Measurements from ENCODE around the gene AR.

Gene AR

DNA sequence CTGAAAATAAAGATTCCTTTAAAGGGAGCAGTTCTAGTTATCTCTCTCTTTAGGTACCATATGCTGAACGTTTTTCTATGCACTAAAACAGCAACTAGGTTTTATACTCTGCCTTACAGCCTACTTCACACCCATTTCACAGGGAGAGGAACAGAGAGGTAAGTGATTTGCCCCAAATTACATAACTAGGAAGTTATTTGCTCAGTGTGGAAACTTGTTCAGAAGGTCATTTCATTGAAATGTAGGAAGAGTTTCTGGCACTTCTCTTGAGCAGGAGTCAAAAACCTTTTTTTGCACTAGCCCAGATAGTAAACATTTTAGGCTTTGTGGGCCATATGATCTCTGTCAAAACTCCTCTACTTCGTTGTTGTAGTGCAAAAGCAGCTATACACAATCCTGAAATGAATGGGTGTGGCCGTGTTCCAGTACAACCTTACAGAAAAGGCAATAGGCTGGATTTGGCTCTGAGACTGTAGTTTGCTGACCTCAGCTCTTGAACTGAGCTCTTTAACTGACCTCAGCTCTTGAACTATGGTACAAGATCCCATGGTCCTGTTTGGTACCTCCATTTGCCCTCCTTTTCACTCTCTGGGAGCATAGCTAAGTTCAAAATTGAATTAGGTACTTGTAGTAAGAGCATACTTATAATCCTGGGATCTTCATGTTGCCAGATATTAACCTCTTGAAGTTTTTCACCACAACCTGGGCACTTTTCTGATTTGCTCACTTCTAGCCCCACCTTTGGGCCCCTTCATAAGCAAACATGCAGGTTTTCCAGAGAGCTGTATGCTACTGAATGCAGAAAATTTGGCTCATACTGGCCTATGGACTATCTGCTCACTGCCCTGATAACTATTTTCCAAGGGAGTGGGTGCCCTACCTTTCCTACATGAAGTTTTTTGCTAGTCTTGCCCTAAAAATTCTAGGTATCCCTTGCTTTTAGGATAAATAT is 53.3 kb downstream of the AR start:
- no peak overlapping the region for H3K27ac Mint-ChIP-seq
- intact Hi-C loops (cut with micrococcal nuclease): no loop called here
- H3K27me3 Mint-ChIP-seq: no peaks in the 10 kb centered on the region
- H3K4me1 Mint-ChIP-seq (ENCODE audit: low read depth): no peaks in the 10 kb centered on the region
- no peaks in the 10 kb centered on the region for H3K9me3 Mint-ChIP-seq
- H3K36me3 Mint-ChIP-seq (ENCODE audit: low read depth): no peaks in the 10 kb centered on the region
- H3K4me3 Mint-ChIP-seq: no peak overlapping the region

DNA sequence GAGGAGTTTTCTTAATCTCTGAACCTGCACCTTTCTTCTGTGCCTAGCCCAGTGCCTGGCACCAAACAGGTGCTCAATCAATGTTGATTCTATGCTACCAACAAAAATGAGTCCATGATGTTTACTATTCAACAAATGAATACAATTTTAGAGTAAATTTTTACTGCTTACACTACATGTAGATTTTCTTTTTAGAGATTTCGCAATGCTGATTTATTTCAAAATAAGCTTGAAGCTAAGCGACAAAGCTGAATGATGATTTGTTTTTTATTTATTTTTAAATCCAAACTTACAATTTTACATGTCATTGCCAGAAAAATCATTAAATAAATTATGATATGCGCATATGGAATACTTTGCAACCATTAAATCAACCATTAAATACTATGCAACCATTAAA is 55.7 kb downstream of the AR start:
- H3K36me3 Mint-ChIP-seq (ENCODE audit: low read depth): no peaks in the 10 kb centered on the region
- intact Hi-C loops (cut with micrococcal nuclease): no loop called here
- H3K27me3 Mint-ChIP-seq: no peaks in the 10 kb centered on the region
- no peak overlapping the region for H3K4me3 Mint-ChIP-seq
- H3K27ac Mint-ChIP-seq: no peak overlapping the region
- no peaks in the 10 kb centered on the region for H3K4me1 Mint-ChIP-seq (ENCODE audit: low read depth)
- H3K9me3 Mint-ChIP-seq: no peaks in the 10 kb centered on the region

GRCh38 chrX:67601771-67602170 is 58.0 kb downstream of the AR start:
- intact Hi-C loops (cut with micrococcal nuclease): no loop called here
- Mint-ChIP-seq H3K4me1 (ENCODE audit: low read depth) (no peaks in the 10 kb centered on the region), H3K27ac (no peak overlapping the region)

GRCh38 chrX:67604979-67605703 is 61.3 kb downstream of the AR start:
- Mint-ChIP-seq H3K4me1 (ENCODE audit: low read depth) (no peaks in the 10 kb centered on the region), H3K9me3 (no peaks in the 10 kb centered on the region), H3K36me3 (ENCODE audit: low read depth) (no peaks in the 10 kb centered on the region), H3K4me3 (no peak overlapping the region), H3K27ac (no peak overlapping the region), H3K27me3 (no peaks in the 10 kb centered on the region)
- intact Hi-C loops (cut with micrococcal nuclease): no loop called here

More at GRCh38 chrX:67601771-67602170, 58.0 kb downstream of the AR start:
- Mint-ChIP-seq H3K27me3 (no peaks in the 10 kb centered on the region), H3K9me3 (no peaks in the 10 kb centered on the region), H3K4me3 (no peak overlapping the region), H3K36me3 (ENCODE audit: low read depth) (no peaks in the 10 kb centered on the region)

GRCh38 chrX:67607466-67607865 is 63.6 kb downstream of the AR start:
- no peak overlapping the region for H3K4me3 Mint-ChIP-seq
- no peaks in the 10 kb centered on the region for H3K9me3 Mint-ChIP-seq

DNA sequence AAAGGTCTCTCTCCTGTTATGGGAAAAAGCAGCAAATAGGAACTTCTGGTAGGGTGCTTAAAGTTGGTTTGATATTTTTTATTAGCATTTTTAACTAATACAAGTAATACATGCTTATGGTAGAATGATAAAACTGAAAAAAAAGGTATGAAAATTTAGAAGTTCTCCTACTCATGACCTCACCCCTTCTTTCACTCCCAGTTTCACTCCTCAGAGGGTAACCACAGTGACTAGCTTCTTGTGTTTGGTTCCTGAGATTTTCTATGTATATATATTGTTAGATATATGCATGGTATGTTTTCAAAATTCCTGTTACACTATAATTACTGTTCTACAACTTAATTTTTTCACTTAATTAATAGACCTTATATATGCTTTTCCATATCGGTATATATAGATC is 66.5 kb downstream of the AR start:
- intact Hi-C loops (cut with micrococcal nuclease): no loop called here
- Mint-ChIP-seq H3K27me3 (no peaks in the 10 kb centered on the region), H3K4me1 (ENCODE audit: low read depth) (no peaks in the 10 kb centered on the region), H3K36me3 (ENCODE audit: low read depth) (no peaks in the 10 kb centered on the region), H3K4me3 (no peak overlapping the region), H3K9me3 (peaks cover 8% of the 10 kb centered on the region), H3K27ac (no peak overlapping the region)

More at GRCh38 chrX:67607466-67607865, 63.6 kb downstream of the AR start:
- Mint-ChIP-seq H3K27me3 (no peaks in the 10 kb centered on the region), H3K36me3 (ENCODE audit: low read depth) (no peaks in the 10 kb centered on the region), H3K27ac (no peak overlapping the region), H3K4me1 (ENCODE audit: low read depth) (no peaks in the 10 kb centered on the region)
- intact Hi-C loops (cut with micrococcal nuclease): no loop called here

- no peak overlapping the region for H3K4me3 Mint-ChIP-seq
- H3K27me3 Mint-ChIP-seq: no peaks in the 10 kb centered on the region
- H3K36me3 Mint-ChIP-seq (ENCODE audit: low read depth): no peaks in the 10 kb centered on the region
- no peaks in the 10 kb centered on the region for H3K4me1 Mint-ChIP-seq (ENCODE audit: low read depth)
- intact Hi-C loops (cut with micrococcal nuclease): no loop called here
- H3K9me3 Mint-ChIP-seq: peaks cover 8% of the 10 kb centered on the region
- no peak overlapping the region for H3K27ac Mint-ChIP-seq
Observed at GRCh38 chrX:67612231-67612630, 68.4 kb downstream of the AR start.

DNA sequence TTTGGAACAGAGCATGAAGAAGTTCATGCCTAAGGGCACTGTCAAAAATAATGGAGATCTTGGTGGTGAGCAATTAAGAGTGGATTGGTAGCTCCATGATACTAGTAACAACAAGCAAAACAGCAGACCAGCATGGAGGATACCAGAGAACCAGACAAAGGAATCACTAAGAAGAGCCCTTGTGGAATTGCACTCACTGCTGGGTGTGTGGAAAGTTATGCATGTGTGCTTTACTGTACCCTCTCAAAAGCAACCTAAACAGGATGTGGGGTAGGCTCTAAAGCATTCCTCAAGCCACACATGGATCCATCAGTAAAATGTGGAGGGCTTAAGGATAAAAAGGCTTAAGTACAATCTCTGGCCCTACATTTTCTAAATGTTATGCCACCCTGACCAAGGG is 69.5 kb downstream of the AR start:
- no peaks in the 10 kb centered on the region for H3K27me3 Mint-ChIP-seq
- H3K4me1 Mint-ChIP-seq (ENCODE audit: low read depth): no peaks in the 10 kb centered on the region
- H3K27ac Mint-ChIP-seq: no peak overlapping the region
- H3K36me3 Mint-ChIP-seq (ENCODE audit: low read depth): no peaks in the 10 kb centered on the region
- no peak overlapping the region for H3K4me3 Mint-ChIP-seq
- peaks cover 8% of the 10 kb centered on the region for H3K9me3 Mint-ChIP-seq
- intact Hi-C loops (cut with micrococcal nuclease): no loop called here

- Mint-ChIP-seq H3K9me3 (peaks cover 8% of the 10 kb centered on the region), H3K4me1 (ENCODE audit: low read depth) (peaks cover 1% of the 10 kb centered on the region), H3K4me3 (no peak overlapping the region), H3K27me3 (no peaks in the 10 kb centered on the region), H3K36me3 (ENCODE audit: low read depth) (no peaks in the 10 kb centered on the region), H3K27ac (no peak overlapping the region)
- intact Hi-C loops (cut with micrococcal nuclease): no loop called here
Observed at GRCh38 chrX:67613996-67614395, 70.2 kb downstream of the AR start.

GRCh38 chrX:67614423-67614822 is 70.6 kb downstream of the AR start:
- peaks cover 6% of the 10 kb centered on the region for H3K4me1 Mint-ChIP-seq (ENCODE audit: low read depth)
- peaks cover 8% of the 10 kb centered on the region for H3K9me3 Mint-ChIP-seq
- intact Hi-C loops (cut with micrococcal nuclease): no loop called here
- no peak overlapping the region for H3K27ac Mint-ChIP-seq
- no peaks in the 10 kb centered on the region for H3K36me3 Mint-ChIP-seq (ENCODE audit: low read depth)
- H3K4me3 Mint-ChIP-seq: no peak overlapping the region
- H3K27me3 Mint-ChIP-seq: no peaks in the 10 kb centered on the region

DNA sequence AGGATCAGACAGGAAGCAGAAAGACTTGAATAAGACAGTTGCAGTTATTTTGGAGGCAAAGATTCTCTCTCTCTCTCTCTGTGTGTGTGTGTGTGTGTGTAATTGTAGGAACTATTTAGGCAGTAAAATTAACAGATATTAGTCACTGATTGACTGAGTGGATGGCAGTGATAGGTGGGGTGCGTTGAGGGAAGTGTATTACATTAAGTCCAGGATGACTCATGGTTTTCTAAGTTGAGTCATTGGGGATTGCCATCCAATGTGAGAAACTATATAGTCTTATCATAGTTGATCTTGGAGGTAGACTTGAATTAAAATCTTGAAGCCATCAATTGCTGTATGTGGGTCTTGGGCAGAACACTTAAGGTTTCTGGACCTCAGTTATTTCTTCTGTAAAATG is 75.4 kb downstream of the AR start:
- intact Hi-C loops (cut with micrococcal nuclease): no loop called here
- no peaks in the 10 kb centered on the region for H3K27me3 Mint-ChIP-seq
- H3K4me3 Mint-ChIP-seq: no peak overlapping the region
- H3K4me1 Mint-ChIP-seq (ENCODE audit: low read depth): peaks cover 6% of the 10 kb centered on the region
- no peak overlapping the region for H3K27ac Mint-ChIP-seq
- peaks cover 8% of the 10 kb centered on the region for H3K9me3 Mint-ChIP-seq
- H3K36me3 Mint-ChIP-seq (ENCODE audit: low read depth): no peaks in the 10 kb centered on the region

- Mint-ChIP-seq H3K9me3 (no peaks in the 10 kb centered on the region), H3K4me1 (ENCODE audit: low read depth) (peaks cover 6% of the 10 kb centered on the region), H3K4me3 (no peak overlapping the region), H3K27ac (no peak overlapping the region), H3K36me3 (ENCODE audit: low read depth) (no peaks in the 10 kb centered on the region), H3K27me3 (no peaks in the 10 kb centered on the region)
- intact Hi-C loops (cut with micrococcal nuclease): no loop called here
Observed at GRCh38 chrX:67622053-67622585, 78.3 kb downstream of the AR start.

GRCh38 chrX:67624325-67624724 is 80.5 kb downstream of the AR start:
- H3K27me3 Mint-ChIP-seq: no peaks in the 10 kb centered on the region
- no peaks in the 10 kb centered on the region for H3K9me3 Mint-ChIP-seq
- H3K36me3 Mint-ChIP-seq (ENCODE audit: low read depth): no peaks in the 10 kb centered on the region
- H3K27ac Mint-ChIP-seq: no peak overlapping the region
- H3K4me3 Mint-ChIP-seq: no peak overlapping the region
- intact Hi-C loops (cut with micrococcal nuclease): no loop called here
- peaks cover under 1% of the 10 kb centered on the region for H3K4me1 Mint-ChIP-seq (ENCODE audit: low read depth)

- Mint-ChIP-seq H3K4me3 (no peak overlapping the region), H3K36me3 (ENCODE audit: low read depth) (no peaks in the 10 kb centered on the region), H3K4me1 (ENCODE audit: low read depth) (no peaks in the 10 kb centered on the region), H3K9me3 (no peaks in the 10 kb centered on the region), H3K27me3 (no peaks in the 10 kb centered on the region), H3K27ac (no peak overlapping the region)
- intact Hi-C loops (cut with micrococcal nuclease): no loop called here
Observed at GRCh38 chrX:67635424-67635823, 91.6 kb downstream of the AR start.
